Breast epithelium (tissue), 4 donors: ENCODE data around the gene EIF4H. TPM values are rescaled to one million over a fixed set of nuclear protein-coding genes. Genes with fewer than 3 reads are reported as not detected.

Source experiments
- DNase-seq, 2 donors: peaks; one replicate each; pipeline ENCODE4 v3.0.0-alpha.2; 2019; ENCODE audit warnings: low spot score in 2 of 2
- H3K27ac ChIP-seq, 2 donors: fragments of 200-600 bp; sonication (generic) in 1 of 2; one replicate each; pipeline ENCODE4 v1.5.1; 2016 to 2019; ENCODE audit warnings: mild to moderate bottlenecking in 1 of 2
- H3K27me3 ChIP-seq, 2 donors: fragments of 200-600 bp; sonication (generic) in 1 of 2; one replicate each; pipeline versions ENCODE4 v1.5.1 to v1.6.0; 2017 to 2019; ENCODE audit warnings: control low read depth in 1 of 2, mild to moderate bottlenecking in 1 of 2
- H3K36me3 ChIP-seq: fragments of 200-600 bp; one replicate; pipeline ENCODE4 v1.5.1; 2019
- H3K4me1 ChIP-seq, 2 donors: fragments of 200-600 bp; sonication (generic); one replicate each; pipeline ENCODE4 v1.5.1; 2016 to 2019; ENCODE audit warnings: control low read depth in 1 of 2
- H3K4me3 ChIP-seq, 3 donors: fragments of 200-600 bp; sonication (generic); 1 replicate in 2 of 3; 2 replicates in 1 of 3; pipeline ENCODE4 v1.5.1; 2016 to 2019; ENCODE audit warnings: mild to moderate bottlenecking in 3 of 3, moderate library complexity in 2 of 3
- H3K9me3 ChIP-seq, 2 donors: fragments of 200-600 bp; sonication (generic) in 1 of 2; one replicate each; pipeline ENCODE4 v1.5.1; 2016 to 2019; ENCODE audit warnings: control low read depth in 1 of 2
- POLR2A ChIP-seq: fragments of 450-650 bp; IDR thresholded peaks from one replicate; pipeline ENCODE4 v1.6.1; 2016; ENCODE audit warnings: antibody characterized with exemption, mild to moderate bottlenecking, moderate library complexity
- POLR2AphosphoS5 ChIP-seq, 3 donors: sonication (generic); formaldehyde crosslinking; IDR thresholded peaks; one replicate each; pipeline ENCODE4 v1.6.1; 2017; ENCODE audit warnings: antibody characterized with exemption in 3 of 3
- intact Hi-C: fragments of 100-400 bp; cut with DNase I; formaldehyde crosslinking; loops from one replicate; pipeline ENCODE4 v1.15.1; 2023; ENCODE audit warnings: low total_unique reads
- total RNA-seq, 3 donors: library from RNA; depleted of rRNA; stranded (reverse); fragments of >200 nt; gene quantifications; one replicate each; pipeline ENCODE4 v1.1.0, GENCODE V29; 2016
- TF ChIP-seq, protein P1 (sequence below), 3 donors: fragments of 450-650 bp; IDR thresholded peaks; one replicate each; pipeline ENCODE4 v1.5.1; 2016 to 2017; ENCODE audit warnings: antibody characterized with exemption in 3 of 3, mild to moderate bottlenecking in 3 of 3, moderate library complexity in 3 of 3

The EIF4H gene
- total RNA-seq, 3 donors from 2014 or later, result 199 to 256 (median 238) TPM

DNA sequence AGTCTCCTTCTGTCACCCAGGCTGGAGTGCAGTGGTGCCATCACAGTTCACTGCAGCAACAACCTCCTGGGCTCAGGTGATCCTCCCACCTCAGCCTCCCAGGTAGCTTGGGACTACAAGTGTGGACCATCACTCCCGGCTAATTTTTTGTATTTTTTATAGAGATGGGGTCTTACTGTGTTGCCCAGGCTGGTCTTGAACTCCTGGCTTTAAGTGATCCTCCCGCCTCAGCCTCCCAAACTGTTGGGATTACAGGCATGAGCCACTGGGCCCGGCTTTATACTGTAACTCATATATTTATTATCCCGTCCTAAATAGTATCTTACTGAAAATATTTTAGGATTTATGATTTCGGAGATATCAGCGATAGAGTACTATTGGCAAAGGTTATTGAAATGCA, 10.9 kb downstream of the EIF4H start:
- DNase-seq, result no peak
- no peaks in the 10 kb centered on the region for H3K36me3 ChIP-seq
- H3K27me3 ChIP-seq, result no peaks in the 10 kb centered on the region
- H3K27ac ChIP-seq, result peak overlapping the region in 1 of 2 donors; percentile 6
- TF ChIP-seq, protein P1, sequence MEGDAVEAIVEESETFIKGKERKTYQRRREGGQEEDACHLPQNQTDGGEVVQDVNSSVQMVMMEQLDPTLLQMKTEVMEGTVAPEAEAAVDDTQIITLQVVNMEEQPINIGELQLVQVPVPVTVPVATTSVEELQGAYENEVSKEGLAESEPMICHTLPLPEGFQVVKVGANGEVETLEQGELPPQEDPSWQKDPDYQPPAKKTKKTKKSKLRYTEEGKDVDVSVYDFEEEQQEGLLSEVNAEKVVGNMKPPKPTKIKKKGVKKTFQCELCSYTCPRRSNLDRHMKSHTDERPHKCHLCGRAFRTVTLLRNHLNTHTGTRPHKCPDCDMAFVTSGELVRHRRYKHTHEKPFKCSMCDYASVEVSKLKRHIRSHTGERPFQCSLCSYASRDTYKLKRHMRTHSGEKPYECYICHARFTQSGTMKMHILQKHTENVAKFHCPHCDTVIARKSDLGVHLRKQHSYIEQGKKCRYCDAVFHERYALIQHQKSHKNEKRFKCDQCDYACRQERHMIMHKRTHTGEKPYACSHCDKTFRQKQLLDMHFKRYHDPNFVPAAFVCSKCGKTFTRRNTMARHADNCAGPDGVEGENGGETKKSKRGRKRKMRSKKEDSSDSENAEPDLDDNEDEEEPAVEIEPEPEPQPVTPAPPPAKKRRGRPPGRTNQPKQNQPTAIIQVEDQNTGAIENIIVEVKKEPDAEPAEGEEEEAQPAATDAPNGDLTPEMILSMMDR (IDR thresholded peaks at IDR 0.05), result no peak
- TF ChIP-seq POLR2AphosphoS5 (IDR thresholded peaks at IDR 0.05), result no peak
- TF ChIP-seq POLR2A, result no peak
- intact Hi-C loops, result no loop called here
- peaks cover 12 to 22% of the 10 kb centered on the region in 2 donors for H3K4me1 ChIP-seq
- no peak overlapping the region for H3K4me3 ChIP-seq
- H3K9me3 ChIP-seq, result no peaks in the 10 kb centered on the region

DNA sequence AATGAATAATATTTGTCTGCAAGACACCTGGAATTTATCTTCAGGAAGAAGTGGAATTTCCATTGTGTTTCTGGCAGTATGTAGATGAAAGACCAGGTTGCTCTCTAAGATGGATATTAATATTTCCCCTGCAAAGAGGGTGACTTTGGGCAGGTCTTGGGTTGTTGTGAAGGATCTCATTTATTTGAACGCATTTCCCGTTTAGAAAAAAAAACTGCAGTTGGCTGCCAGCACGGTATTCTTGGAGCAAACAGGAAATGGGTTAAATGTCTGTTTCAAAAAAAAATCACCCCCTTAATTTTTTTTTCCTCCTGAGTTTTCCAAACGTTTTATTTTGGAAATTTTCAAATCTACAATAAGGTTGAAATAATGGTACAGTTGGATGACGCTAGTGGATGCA, 11.5 kb downstream of the EIF4H start:
- no peaks in the 10 kb centered on the region for H3K9me3 ChIP-seq

DNA sequence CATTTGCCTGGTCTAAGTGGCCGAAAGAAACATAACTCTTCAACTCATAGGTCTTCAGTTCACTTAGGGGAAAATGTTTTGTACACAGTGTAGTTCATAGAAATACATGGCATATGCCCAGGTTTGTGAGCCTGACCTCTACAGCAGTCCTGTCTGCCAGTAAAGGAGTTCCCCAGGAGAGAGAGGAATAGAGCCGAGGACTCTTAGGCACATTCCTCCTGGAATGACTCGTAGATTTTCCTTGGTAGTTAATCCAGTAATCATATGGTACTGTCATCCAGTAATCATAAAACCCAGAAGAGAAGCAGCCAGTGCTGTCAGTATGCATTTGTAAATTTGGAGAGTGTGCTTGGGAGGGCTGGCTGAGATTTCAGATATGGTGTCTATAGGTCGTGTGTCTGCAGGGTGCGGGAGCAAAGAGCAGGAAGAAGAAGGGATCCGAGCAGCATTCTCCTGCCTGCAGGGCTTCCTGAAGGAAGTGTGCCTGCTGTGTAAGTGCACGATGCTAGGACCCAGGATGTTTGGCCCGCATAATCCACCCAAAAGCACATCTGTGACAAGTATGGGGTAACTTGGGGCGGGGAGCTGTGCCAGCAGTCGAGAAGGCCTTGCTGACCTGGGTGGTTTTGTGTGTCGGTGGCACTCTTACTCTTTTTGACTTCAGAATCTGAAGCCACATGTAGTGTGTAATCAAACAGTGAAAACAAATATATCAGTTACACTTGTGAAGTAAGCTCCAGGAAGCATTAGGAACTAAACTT, 13.9 kb downstream of the EIF4H start:
- H3K4me1 ChIP-seq, result peaks cover under 1 to 14% of the 10 kb centered on the region in 2 donors
- H3K36me3 ChIP-seq, result peaks cover 9% of the 10 kb centered on the region
- peak overlapping the region in 1 of 2 donors; percentile 33 for H3K27ac ChIP-seq
- intact Hi-C loops, result no loop called here
- H3K4me3 ChIP-seq, result no peak overlapping the region
- no peaks in the 10 kb centered on the region for H3K27me3 ChIP-seq
- TF ChIP-seq POLR2AphosphoS5 (IDR thresholded peaks at IDR 0.05) (no peak), POLR2A (no peak)
- TF ChIP-seq, protein P1 (IDR thresholded peaks at IDR 0.05), result no peak
- no peaks in the 10 kb centered on the region for H3K9me3 ChIP-seq
- DNase-seq, result no peak

More for the DNA sequence above, 11.5 kb downstream of the EIF4H start:
- Histone ChIP-seq H3K4me1 (peaks cover 9 to 22% of the 10 kb centered on the region in 2 donors), H3K4me3 (no peak overlapping the region), H3K27me3 (no peaks in the 10 kb centered on the region), H3K27ac (no peak overlapping the region), H3K36me3 (peaks cover under 1% of the 10 kb centered on the region)
- TF ChIP-seq POLR2AphosphoS5 (IDR thresholded peaks at IDR 0.05) (no peak), POLR2A (no peak)
- TF ChIP-seq, protein P1 (IDR thresholded peaks at IDR 0.05), result no peak
- intact Hi-C loops, result no loop called here
- no peak for DNase-seq

DNA sequence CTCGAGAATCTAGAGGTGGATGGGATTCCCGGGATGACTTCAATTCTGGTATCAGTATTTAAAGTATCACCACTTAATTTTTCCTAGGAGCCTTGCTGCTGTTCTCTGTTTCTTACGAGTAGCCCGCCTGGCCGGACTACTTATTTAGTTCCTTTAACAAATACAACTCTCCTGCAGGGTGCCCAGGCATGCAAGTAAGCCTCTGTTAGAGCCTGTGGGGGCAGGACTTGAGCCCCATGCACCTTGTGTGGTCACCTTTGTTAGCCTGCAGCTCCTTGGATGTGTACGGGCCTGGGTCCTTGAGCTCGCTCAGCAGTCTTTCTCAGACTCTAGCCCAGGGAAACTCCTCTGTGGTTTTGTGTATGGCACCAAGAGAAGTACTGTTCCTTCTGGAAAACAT, 16.1 kb downstream of the EIF4H start:
- no peaks in the 10 kb centered on the region for H3K27me3 ChIP-seq
- H3K4me3 ChIP-seq, result no peak overlapping the region
- no peaks in the 10 kb centered on the region for H3K4me1 ChIP-seq
- no peaks in the 10 kb centered on the region for H3K9me3 ChIP-seq
- H3K27ac ChIP-seq, result no peak overlapping the region
- H3K36me3 ChIP-seq, result peaks cover 9% of the 10 kb centered on the region
- intact Hi-C loops, result loop anchor here (5.0 kb wide), 1 partner anchor 133 kb away; no protein-coding TSS in a partner anchor
- TF ChIP-seq POLR2AphosphoS5 (IDR thresholded peaks at IDR 0.05) (no peak), POLR2A (no peak)
- TF ChIP-seq, protein P1 (IDR thresholded peaks at IDR 0.05), result no peak
- no peak for DNase-seq

DNA sequence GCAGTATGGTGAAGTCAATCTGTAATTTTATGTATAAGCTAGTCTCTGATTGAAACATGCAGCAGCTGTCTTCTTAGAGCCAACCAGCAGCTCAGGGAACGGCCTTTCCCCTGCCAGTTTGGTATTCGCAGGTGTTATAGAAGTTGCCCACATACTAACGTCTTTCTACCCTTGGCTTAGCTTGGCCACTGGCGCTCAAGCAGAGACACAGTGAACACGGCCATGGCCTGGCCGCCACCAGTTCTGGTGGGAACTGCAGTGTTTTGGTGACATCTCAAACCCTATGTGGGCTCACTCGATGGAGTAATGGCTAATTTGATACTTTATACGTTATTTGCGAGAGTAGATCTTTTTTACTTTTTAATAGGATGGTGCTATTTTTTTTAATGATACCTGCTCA, 17.1 kb downstream of the EIF4H start:
- intact Hi-C loops, result loop anchor here (5.0 kb wide), 1 partner anchor 134 kb away; no protein-coding TSS in a partner anchor
- peaks cover 9% of the 10 kb centered on the region for H3K36me3 ChIP-seq
- H3K27ac ChIP-seq, result no peak overlapping the region
- no peaks in the 10 kb centered on the region for H3K27me3 ChIP-seq
- H3K4me3 ChIP-seq, result no peak overlapping the region
- no peak for DNase-seq
- no peaks in the 10 kb centered on the region for H3K4me1 ChIP-seq
- TF ChIP-seq POLR2A (no peak), POLR2AphosphoS5 (IDR thresholded peaks at IDR 0.05) (no peak)
- TF ChIP-seq, protein P1 (IDR thresholded peaks at IDR 0.05), result no peak
- no peaks in the 10 kb centered on the region for H3K9me3 ChIP-seq
